ENCODE results near the gene NTM. TPM values are rescaled to one million over a fixed set of nuclear protein-coding genes. Genes with fewer than 3 reads are reported as not detected.
"Not testable (repeated sequence)": the region's sequence is repeated elsewhere in the genome, so short reads cannot be mapped to it uniquely, and the experiment has no call there.

NTM gene
- total RNA-seq, 2 experiments from 2014 or later: not detected

DNA sequence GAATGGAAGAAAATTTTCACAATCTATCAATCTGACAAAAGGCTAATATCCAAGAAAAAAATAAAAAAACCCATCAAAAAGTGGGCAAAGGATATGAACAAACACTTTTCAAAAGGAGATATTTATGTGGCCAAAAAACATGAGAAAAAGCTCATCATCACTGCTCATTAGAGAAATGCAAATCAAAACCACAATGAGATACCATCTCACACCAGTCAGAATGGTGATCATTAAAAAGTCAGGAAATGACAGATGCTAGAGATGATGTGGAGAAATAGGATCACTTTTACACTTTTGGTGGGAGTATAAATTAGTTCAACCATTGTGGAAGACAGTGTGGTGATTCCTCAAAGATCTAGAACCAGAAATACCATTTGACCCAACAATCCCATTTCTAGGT lies 999.7 kb downstream of the NTM start:
- H3K4me3 Mint-ChIP-seq: not testable (repeated sequence)

GRCh38 chr11:132373405-132374143 lies 1003.2 kb downstream of the NTM start:
- POLR2A ChIA-PET: no interaction called here
- no peaks in the 10 kb centered on the region for H3K36me3 Mint-ChIP-seq

More for the DNA sequence above, 999.7 kb downstream of the NTM start:
- H3K9me3 Mint-ChIP-seq; H3K27ac Mint-ChIP-seq; H3K27me3 Mint-ChIP-seq; H3K4me1 Mint-ChIP-seq; DNase-seq; H3K36me3 Mint-ChIP-seq; ATAC-seq (ENCODE audit: low read depth); POLR2A ChIA-PET: not testable (repeated sequence)

GRCh38 chr11:132379540-132379939 lies 1009.1 kb downstream of the NTM start:
- ATAC-seq (ENCODE audit: low read depth) (no peak), DNase-seq (no peak)

More at GRCh38 chr11:132373405-132374143, 1003.2 kb downstream of the NTM start:
- no peak for DNase-seq
- Mint-ChIP-seq H3K4me3 (no peak overlapping the region), H3K27me3 (no peaks in the 10 kb centered on the region), H3K9me3 (no peaks in the 10 kb centered on the region), H3K4me1 (no peaks in the 10 kb centered on the region), H3K27ac (no peak overlapping the region)
- no peak for ATAC-seq (ENCODE audit: low read depth)

More at GRCh38 chr11:132379540-132379939, 1009.1 kb downstream of the NTM start:
- H3K27ac Mint-ChIP-seq: no peak overlapping the region
- H3K36me3 Mint-ChIP-seq: peaks cover 1% of the 10 kb centered on the region
- no peaks in the 10 kb centered on the region for H3K27me3 Mint-ChIP-seq
- H3K4me1 Mint-ChIP-seq: no peaks in the 10 kb centered on the region
- peaks cover 8% of the 10 kb centered on the region for H3K9me3 Mint-ChIP-seq
- no peak overlapping the region for H3K4me3 Mint-ChIP-seq
- POLR2A ChIA-PET: no interaction called here
